ENCODE data around the gene VIL1. TPM values are rescaled to one million over a fixed set of nuclear protein-coding genes. Genes with fewer than 3 reads are reported as not detected.

VIL1 gene
- total and polyA plus RNA-seq, 2 of the 13 experiments (the other 11 are each of a cell fraction or from before 2014, with no cell fraction given), result 287 to 301 TPM

DNA sequence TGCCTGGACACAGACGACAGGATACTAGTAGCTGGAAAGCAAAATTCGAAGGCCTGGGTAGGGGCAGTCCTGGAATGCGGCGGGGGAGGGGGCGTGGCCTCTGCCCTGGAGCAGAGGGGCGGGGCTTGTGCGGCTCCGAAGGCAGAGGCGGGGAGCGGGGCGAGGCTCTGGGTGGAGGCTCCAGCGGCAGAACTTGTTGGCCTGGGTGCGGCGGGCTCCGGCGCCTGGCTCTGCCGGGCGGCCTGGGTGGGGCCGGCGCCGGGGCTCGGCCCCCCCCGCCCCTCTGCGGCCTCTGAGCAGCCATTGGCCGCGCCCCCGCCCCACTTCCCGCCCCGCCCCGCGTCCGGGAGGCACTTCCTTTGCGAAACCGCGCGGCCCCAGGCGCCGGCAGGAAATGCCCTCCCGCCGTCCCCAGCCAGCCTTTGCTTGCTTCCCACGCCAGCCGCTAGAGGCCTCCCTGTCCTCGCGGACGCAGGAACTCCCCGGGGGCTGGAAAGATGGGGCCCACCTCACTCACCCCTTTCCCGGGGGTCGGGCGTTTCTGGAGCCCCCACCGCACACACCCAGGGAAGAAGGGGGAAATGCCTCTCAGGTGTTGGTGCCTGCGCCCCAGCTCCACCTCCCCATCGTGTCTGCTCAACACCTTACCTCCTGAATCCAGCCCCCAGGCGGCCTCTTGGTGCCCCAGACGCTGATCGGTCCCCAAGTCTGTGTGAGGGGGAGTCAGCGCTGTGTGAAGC is 12.5 kb upstream of the VIL1 start (continued):
- TF ChIP-seq STAT5B (CRISPR knock-in tag; IDR thresholded peaks at IDR 0.05), result no peak; the same call in 1 of the 2 replicates
- TF ChIP-seq NRL (CRISPR knock-in tag; IDR thresholded peaks at IDR 0.05; ENCODE audit: borderline replicate concordance), result no peak
- TF ChIP-seq, protein P1, sequence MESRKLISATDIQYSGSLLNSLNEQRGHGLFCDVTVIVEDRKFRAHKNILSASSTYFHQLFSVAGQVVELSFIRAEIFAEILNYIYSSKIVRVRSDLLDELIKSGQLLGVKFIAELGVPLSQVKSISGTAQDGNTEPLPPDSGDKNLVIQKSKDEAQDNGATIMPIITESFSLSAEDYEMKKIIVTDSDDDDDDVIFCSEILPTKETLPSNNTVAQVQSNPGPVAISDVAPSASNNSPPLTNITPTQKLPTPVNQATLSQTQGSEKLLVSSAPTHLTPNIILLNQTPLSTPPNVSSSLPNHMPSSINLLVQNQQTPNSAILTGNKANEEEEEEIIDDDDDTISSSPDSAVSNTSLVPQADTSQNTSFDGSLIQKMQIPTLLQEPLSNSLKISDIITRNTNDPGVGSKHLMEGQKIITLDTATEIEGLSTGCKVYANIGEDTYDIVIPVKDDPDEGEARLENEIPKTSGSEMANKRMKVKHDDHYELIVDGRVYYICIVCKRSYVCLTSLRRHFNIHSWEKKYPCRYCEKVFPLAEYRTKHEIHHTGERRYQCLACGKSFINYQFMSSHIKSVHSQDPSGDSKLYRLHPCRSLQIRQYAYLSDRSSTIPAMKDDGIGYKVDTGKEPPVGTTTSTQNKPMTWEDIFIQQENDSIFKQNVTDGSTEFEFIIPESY (CRISPR knock-in tag; IDR thresholded peaks at IDR 0.05), result no peak
- TF ChIP-seq ZNF30 (CRISPR knock-in tag; IDR thresholded peaks at IDR 0.05), result no peak
- TF ChIP-seq ZNF709 (CRISPR knock-in tag; IDR thresholded peaks at IDR 0.05), result no peak
- TF ChIP-seq MED1 (CRISPR knock-in tag; IDR thresholded peaks at IDR 0.05), result peak; percentile 85
- peak; percentile 81 for TF ChIP-seq MYC (CRISPR knock-in tag; IDR thresholded peaks at IDR 0.05; ENCODE audit: borderline replicate concordance)
- TF ChIP-seq PTBP1 (IDR thresholded peaks at IDR 0.05; ENCODE audit: low read depth, low read length, poor library complexity, severe bottlenecking), result peak; percentile 99
- TF ChIP-seq, protein P2, sequence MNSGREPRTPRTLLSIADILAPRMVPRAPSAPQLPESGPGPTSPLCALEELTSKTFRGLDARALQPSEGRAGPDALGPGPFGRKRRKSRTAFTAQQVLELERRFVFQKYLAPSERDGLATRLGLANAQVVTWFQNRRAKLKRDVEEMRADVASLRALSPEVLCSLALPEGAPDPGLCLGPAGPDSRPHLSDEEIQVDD (CRISPR knock-in tag; IDR thresholded peaks at IDR 0.05; ENCODE audit: borderline replicate concordance), result 0 out of 2 replicates have a peak, but pooled peaks have one; percentile 10
- peak; percentile 34; the same call in 1 of the 2 replicates for TF ChIP-seq MEIS2 (CRISPR knock-in tag; IDR thresholded peaks at IDR 0.05)
- peak; percentile 50; the same call in 1 of the 2 replicates for TF ChIP-seq ZNF430 (CRISPR knock-in tag; IDR thresholded peaks at IDR 0.05)
- peak; percentile 32; the same call in 1 of the 2 replicates for TF ChIP-seq NCOA1 (CRISPR knock-in tag; IDR thresholded peaks at IDR 0.05)
- TF ChIP-seq ZNF607 (CRISPR knock-in tag; IDR thresholded peaks at IDR 0.05; ENCODE audit: borderline replicate concordance), result peak; percentile 30; the same call in 1 of the 2 replicates
- TF ChIP-seq MTF1 (CRISPR knock-in tag; IDR thresholded peaks at IDR 0.05), result no peak
- TF ChIP-seq ZSCAN25 (CRISPR knock-in tag; IDR thresholded peaks at IDR 0.05), result peak; percentile 95
- peak; percentile 88 for TF ChIP-seq POLR2G (IDR thresholded peaks at IDR 0.05; ENCODE audit: low read depth, low read length)
- TF ChIP-seq PRPF4 (IDR thresholded peaks at IDR 0.05; ENCODE audit: low read depth, low read length, poor library complexity, severe bottlenecking), result no peak
- TF ChIP-seq ZNF337 (CRISPR knock-in tag; IDR thresholded peaks at IDR 0.05; ENCODE audit: borderline replicate concordance, low read depth), result no peak
- no peak for TF ChIP-seq FOSL1 (CRISPR knock-in tag; IDR thresholded peaks at IDR 0.05; ENCODE audit: borderline replicate concordance)
- TF ChIP-seq RNF2 (conservative IDR thresholded peaks at IDR 0.05; ENCODE audit: low read depth), result no peak
- peak; percentile 69; the same call in 1 of the 2 replicates for TF ChIP-seq ARNT2 (CRISPR knock-in tag; IDR thresholded peaks at IDR 0.05; ENCODE audit: low read depth)
- TF ChIP-seq RAD51 (IDR thresholded peaks at IDR 0.05; ENCODE audit: borderline replicate concordance), result no peak
- TF ChIP-seq, protein P3, sequence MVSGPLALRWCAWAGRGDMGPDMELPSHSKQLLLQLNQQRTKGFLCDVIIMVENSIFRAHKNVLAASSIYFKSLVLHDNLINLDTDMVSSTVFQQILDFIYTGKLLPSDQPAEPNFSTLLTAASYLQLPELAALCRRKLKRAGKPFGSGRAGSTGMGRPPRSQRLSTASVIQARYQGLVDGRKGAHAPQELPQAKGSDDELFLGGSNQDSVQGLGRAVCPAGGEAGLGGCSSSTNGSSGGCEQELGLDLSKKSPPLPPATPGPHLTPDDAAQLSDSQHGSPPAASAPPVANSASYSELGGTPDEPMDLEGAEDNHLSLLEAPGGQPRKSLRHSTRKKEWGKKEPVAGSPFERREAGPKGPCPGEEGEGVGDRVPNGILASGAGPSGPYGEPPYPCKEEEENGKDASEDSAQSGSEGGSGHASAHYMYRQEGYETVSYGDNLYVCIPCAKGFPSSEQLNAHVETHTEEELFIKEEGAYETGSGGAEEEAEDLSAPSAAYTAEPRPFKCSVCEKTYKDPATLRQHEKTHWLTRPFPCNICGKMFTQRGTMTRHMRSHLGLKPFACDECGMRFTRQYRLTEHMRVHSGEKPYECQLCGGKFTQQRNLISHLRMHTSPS (CRISPR knock-in tag; IDR thresholded peaks at IDR 0.05; ENCODE audit: low read depth), result no peak
- TF ChIP-seq ZNF263 (CRISPR knock-in tag; IDR thresholded peaks at IDR 0.05), result no peak
- TF ChIP-seq TBP (CRISPR knock-in tag; IDR thresholded peaks at IDR 0.05), result 0 out of 2 replicates have a peak, but pooled peaks have one; percentile 10
- TF ChIP-seq ZSCAN22 (CRISPR knock-in tag; IDR thresholded peaks at IDR 0.05), result no peak; the same call in 1 of the 2 replicates

All from HepG2 (cell line).